Stimulated activated CD4-positive, alpha-beta T cell treated with anti-CD3 and anti-CD28 coated beads, Interleukin-1b, Interleukin-23, amount 100 ng/mL, for 1 hour (primary cell): ENCODE results near the gene PRIM2.
A peak's percentile ranks its signal among the peaks of the same experiment; 100 is the strongest.
"Not testable (repeated sequence)": the region's sequence is repeated elsewhere in the genome, so short reads cannot be mapped to it uniquely, and the experiment has no call there.

Experiments used
- DNase-seq, 2 donors: peaks; one replicate each; pipeline ENCODE4 v3.0.0-alpha.2; 2020; ENCODE audit warnings: low read depth in 2 of 2

Gene PRIM2

GRCh38 chr6:57308755-57309154 is 8.7 kb upstream of the PRIM2 start:
- DNase-seq: not testable (repeated sequence)

- DNase-seq: not testable (repeated sequence)
Measured at GRCh38 chr6:57310095-57310816, 7.2 kb upstream of the PRIM2 start.

- no peak for DNase-seq
Measured at GRCh38 chr6:57310817-57311157, 6.6 kb upstream of the PRIM2 start.

DNA sequence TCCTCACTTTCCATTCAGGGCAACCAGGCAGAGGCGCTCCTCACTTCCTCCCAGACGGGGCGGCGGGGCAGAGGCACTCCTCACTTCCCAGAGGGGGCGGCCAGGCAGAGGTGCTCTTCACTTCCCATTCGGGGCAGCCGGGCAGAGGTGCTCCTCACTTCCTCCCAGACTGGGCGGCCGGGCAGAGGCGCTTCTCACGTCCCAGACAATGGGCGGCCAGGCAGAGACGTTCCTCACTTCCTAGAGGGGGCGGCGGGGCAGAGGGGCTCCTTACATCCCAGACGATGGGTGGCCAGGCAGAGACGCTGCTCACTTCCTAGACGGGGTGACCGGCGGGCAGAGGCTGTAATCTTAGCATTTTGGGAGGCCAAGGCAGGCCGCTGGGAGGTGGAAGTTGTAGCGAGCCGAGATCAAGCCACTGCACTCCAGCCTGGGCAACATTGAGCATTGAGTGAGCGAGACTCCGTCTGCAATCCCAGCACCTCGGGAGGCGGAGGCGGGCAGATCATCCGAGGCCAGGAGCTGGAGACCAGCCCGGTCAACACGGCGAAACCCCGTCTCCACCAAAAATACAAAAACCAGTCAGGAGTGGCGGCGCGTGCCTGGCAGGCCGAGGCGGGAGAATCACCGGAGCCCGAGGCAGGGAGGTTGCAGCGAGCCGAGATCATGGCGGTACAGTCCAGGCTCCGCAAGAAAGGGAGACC is 6.0 kb upstream of the PRIM2 start:
- not testable (repeated sequence) for DNase-seq

DNA sequence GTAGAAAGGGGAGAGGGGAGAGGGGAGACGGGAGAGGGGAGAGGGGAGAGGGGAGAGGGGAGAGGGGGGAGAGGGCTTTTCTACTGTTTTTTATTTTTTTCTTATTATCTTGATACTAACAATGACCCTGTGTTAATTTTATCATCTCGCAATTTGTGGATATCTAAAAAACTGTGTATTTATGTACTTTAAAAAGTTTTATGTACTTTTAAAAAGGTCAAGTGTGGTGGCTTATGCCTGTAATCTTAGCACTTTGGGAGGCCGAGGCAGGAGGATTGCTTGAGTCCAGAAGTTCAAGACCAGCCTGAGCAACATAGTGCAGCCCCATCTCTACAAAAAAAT is 5.5 kb upstream of the PRIM2 start:
- DNase-seq: no peak

GRCh38 chr6:57313009-57313408 is 4.4 kb upstream of the PRIM2 start:
- DNase-seq: no peak

- no peak for DNase-seq
Measured at GRCh38 chr6:57313711-57314471, 3.5 kb upstream of the PRIM2 start.

DNA sequence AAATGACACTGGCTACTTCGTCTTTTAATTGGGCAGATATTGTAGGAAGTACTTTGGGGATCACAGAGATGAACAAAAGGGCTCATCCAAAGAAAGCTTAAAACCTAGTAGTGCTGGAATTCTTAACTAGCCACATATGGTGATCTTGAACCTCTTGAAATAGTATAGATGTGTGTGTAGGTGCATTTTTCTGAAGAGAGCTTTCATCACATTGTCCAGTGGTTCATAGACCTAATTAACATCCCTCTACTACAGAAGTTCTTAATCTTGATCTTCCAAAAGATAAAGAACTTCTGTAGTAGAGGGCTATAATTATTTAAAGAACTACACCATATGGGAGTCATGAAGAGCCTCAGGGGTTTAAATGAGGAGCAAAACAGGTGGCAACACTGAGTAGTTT is 2.3 kb upstream of the PRIM2 start:
- DNase-seq: no peak

GRCh38 chr6:57315851-57316250 is 1.6 kb upstream of the PRIM2 start:
- DNase-seq: no peak

DNA sequence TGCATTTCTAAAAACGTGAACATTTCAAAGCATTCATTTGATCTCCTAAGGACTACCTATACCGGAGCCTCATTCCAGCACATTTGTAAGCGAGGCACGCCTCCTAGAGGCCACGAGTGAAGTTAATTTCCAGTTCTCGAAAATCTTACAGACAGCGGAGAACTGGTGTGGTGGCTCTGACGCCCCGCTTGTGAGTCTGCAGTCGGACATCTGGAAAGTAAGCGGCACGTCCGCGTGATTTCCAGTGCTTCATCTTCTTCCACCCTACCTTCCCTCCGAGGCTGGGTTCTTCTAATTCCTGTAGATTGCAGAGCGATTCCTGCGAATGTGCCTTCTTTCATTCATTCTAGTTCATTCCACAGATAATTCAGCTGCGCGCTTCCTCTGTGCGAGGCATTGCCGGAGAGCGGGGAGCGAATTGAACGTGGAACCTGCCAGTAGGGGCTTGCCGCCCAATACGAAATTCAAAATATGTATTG is 810 bp upstream of the PRIM2 start:
- DNase-seq: peak; percentile 47 to 55

GRCh38 chr6:57324538-57324937 is 7.1 kb downstream of the PRIM2 start:
- no peak for DNase-seq

DNA sequence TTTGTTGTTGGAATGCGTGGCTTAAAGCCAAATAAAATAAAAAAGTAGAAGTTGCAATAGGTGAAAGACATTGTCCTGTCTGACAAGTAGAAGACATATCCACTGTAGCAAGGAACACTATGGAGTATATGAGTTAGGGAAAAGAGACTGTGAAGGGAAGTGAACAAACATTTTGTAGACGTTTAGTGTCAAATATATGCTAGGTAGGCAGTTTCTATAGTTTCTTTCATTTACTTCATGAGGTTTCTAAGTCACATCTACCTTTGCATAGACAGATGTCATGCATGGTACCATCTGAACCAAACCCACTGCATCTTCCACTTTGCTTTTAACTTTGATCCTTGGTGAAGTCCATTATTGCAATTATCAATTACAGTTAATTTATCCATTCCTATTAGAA is 9.9 kb downstream of the PRIM2 start:
- DNase-seq: no peak

DNA sequence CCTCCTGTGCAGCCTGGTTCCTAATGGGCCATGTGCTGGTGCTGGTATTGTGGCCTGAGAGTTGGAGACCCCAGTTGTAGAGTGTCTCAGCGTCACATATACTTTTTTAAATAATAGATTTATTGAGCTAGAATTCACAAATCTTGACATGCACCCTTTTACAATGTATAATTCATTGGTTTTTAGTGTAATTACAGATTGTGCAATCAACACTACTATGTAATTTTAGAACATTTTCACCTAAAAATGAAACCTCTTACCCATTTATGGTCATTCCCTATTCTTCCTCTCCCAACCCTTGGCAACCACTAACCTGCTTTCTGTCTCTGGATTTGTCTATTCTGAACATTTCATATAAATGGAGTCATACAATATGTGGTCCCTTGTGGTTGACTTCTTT is 10.6 kb downstream of the PRIM2 start:
- DNase-seq: no peak

DNA sequence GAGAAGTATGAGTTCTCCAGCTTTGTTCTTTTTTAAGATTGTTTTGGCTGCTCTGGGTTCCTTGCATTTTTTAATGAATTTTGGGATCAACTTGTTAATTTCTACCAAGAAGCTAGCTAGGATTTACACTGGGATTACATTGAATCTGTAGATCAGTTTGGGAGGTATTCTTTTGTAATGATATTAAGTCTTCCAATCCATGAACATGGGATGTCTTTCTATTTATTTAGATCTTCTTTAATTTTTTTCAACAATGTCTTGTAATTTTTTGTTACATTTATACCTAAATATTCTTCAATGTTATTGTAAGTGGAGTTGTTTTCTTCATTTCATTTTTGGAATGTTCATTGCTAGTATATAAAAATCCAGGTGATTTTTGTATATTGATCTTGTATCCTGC is 12.5 kb downstream of the PRIM2 start:
- no peak for DNase-seq

DNA sequence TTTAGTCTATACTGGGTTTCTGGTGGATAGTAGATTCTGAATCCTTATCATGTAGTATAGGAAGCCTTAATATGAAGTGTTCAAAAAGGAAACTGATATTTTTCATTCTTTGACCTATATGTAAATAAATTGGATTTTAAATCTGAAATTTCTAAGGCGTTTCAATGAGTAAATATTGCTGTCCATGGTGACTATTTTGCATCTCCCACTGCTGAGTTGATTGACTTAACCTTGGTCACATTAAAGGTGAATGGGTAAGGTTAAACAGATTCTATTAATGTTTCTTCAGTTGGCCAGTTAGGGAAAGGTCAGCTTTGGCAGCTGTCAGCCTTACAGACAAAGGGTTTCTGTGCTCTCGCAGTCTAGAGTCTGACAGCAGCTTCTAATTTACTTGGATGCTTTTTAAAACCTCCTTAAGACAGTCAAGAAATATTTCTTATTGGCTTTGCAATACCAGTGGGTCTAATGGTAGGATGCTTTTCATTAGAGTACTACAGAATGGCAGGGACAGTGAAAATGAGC is 24.8 kb downstream of the PRIM2 start:
- no peak for DNase-seq

- not testable (repeated sequence) for DNase-seq
Measured at GRCh38 chr6:57343342-57343741, 25.9 kb downstream of the PRIM2 start.

- not testable (repeated sequence) for DNase-seq
Measured at GRCh38 chr6:57346715-57347114, 29.3 kb downstream of the PRIM2 start.

GRCh38 chr6:57347597-57347996 is 30.2 kb downstream of the PRIM2 start:
- not testable (repeated sequence) for DNase-seq

GRCh38 chr6:57350443-57350842 is 33.0 kb downstream of the PRIM2 start:
- not testable (repeated sequence) for DNase-seq

DNA sequence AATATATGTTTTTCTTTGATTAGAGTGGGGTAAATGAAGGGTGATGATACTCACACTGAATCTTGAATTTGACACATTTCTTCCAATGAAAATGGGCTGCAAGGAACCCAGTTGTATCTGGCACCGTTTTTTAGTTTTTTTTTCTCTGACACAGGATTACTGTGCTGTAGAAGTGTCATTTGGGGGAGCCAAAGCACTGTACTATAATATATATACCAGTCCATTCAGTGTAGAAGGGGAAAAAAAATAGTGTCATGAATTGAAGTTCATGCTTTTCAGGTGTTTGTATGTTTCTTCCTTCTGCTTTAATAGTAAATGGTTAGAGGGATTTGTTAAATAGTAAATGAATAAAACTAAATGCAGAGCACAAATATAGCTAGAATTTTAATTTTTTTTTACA is 35.2 kb downstream of the PRIM2 start:
- not testable (repeated sequence) for DNase-seq

GRCh38 chr6:57358319-57358718 is 40.9 kb downstream of the PRIM2 start:
- not testable (repeated sequence) for DNase-seq

DNA sequence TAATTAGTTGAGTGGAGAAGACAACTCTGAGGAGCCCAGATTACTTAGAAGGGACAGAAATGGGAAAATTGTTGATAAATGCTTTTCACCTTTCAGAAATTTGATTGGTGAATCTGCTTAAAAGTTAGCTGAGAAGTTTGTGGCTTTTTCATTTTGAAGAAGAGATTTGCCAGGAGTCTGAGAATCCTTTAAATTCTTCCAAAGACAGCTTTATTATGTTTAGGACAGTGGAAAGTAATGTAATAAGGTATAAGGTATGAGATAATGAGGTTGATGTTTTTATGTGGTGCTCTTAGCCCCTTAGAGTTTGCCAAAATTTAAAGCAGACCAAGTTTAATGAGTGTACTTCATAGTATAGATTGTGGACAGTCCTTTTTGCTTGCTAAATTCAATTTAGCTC is 42.3 kb downstream of the PRIM2 start:
- DNase-seq: not testable (repeated sequence)
